Fibroblast of the aortic adventitia (primary cell): ENCODE data around the gene EGLN2. TPM values are rescaled to one million over a fixed set of nuclear protein-coding genes. Genes with fewer than 3 reads are reported as not detected.

Source experiments
- DNase-seq: peaks from one replicate; pipeline ENCODE4 v3.0.0-alpha.2; 2010; ENCODE audit warnings: low read depth
- H3K4me3 ChIP-seq: 2 replicates; pipeline ENCODE4 v1.5.1; 2011; ENCODE audit warnings: low read depth, mild to moderate bottlenecking, control low read depth, low read length, moderate library complexity
- total RNA-seq: library from RNA; depleted of rRNA; stranded (reverse); fragments of >200 nt; gene quantifications from 2 replicates; pipeline ENCODE4 v1.2.3, GENCODE V29; 2012; ENCODE audit warnings: low replicate concordance
- TF ChIP-seq, protein P1 (sequence below): IDR thresholded peaks from 2 replicates; pipeline ENCODE4 v1.5.1; 2011; ENCODE audit warnings: mild to moderate bottlenecking, low read length, control low read depth, inconsistent platforms; ENCODE audit not compliant: insufficient read depth

EGLN2 gene
- 60.6 and 64.2 TPM in 2 replicates for total RNA-seq

GRCh38 chr19:40798683-40799557 lies at the start of gene EGLN2:
Gene EGLN2 (plus strand): TSS chr19:40799191. CDS start chr19:40800573, 1,382 bp downstream.
- TF ChIP-seq, protein P1, sequence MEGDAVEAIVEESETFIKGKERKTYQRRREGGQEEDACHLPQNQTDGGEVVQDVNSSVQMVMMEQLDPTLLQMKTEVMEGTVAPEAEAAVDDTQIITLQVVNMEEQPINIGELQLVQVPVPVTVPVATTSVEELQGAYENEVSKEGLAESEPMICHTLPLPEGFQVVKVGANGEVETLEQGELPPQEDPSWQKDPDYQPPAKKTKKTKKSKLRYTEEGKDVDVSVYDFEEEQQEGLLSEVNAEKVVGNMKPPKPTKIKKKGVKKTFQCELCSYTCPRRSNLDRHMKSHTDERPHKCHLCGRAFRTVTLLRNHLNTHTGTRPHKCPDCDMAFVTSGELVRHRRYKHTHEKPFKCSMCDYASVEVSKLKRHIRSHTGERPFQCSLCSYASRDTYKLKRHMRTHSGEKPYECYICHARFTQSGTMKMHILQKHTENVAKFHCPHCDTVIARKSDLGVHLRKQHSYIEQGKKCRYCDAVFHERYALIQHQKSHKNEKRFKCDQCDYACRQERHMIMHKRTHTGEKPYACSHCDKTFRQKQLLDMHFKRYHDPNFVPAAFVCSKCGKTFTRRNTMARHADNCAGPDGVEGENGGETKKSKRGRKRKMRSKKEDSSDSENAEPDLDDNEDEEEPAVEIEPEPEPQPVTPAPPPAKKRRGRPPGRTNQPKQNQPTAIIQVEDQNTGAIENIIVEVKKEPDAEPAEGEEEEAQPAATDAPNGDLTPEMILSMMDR: no peak
- H3K4me3 ChIP-seq: peak within 1 kb of the TSS; percentile 86
- peak; percentile 99 for DNase-seq

DNA sequence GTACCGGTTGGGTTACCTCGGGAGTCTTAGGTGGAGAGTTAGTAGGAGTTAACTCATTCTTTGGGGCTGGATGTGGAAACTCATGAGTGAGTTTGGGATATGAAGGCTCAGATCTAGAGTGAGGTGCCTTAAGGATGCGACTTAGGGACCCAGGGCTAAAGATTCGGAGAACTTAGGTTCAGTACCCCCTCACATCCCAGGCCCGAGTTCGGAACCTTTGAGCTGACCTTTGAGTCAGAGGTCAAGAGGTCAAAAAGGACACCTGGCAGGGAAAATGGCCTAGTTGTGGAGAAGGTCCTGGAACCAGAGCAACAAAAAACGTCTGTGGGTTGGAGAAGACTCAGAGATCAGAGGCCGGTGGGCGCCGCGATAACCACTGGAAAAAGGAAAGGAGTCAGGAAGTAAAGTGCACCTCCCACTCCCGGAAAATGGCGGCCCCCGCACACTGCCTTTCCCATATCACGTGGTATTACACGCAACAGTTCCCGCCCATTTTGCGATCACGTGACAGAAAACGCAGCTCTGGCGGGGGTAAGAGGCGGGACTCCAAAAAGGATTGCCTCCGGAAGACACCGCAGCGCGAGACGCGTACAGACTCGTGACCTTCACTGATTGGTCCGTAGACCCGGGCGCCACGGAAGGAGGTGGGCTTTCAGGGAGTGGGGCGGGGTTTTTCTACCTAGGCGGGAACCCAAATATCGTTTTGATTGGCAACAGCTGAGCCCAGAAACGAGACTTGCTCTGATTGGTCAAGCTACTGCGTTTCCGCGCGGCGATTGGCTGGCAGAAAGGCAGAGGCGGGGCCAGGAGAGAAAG lies 48.7 kb upstream of the EGLN2 start, which contains the start of gene ACTMAP:
Gene ACTMAP (minus strand): TSS at position 420 of the 816 bp plus-strand sequence. CDS start 674 bp downstream, outside the sequence.
- H3K4me3 ChIP-seq: peak within 1 kb of the TSS; percentile 82
- TF ChIP-seq, protein P1: no peak
- peak; percentile 100 for DNase-seq

- DNase-seq: peak; percentile 98
- TF ChIP-seq, protein P1: no peak
- H3K4me3 ChIP-seq: peak within 1 kb of the TSS; percentile 82
Observed at GRCh38 chr19:40750874-40751537, 48.0 kb upstream of the EGLN2 start, which contains the start of gene SNRPA. Gene SNRPA (plus strand): TSS chr19:40751203. CDS start chr19:40751409, 206 bp downstream.

DNA sequence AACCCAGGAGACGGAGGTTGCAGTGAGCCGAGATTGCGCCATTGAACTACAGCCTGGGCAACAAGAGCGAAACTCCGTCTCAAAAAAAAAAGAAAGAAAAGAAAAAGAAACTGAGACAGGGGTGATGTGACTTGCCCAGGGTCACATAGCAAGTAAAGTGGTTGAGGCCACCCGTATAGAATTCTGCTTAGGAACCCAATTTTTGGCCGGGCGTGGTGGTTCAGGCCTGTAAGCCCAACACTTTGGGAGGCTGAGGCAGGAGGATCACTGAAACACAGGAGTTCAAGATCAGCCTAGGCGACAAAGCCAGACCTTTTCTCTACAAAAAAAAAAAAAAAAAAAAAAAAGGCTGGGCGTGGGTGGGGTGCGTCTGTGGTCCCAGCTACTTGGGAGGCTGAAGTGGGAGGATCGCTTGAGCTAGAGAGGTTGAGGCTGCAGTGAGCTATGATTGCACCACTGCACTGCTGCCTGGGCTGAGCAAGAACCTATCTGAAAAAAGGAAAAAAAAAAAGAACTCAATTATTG lies 46.7 kb upstream of the EGLN2 start:
- TF ChIP-seq, protein P1: no peak
- DNase-seq: no peak
- peak overlapping the region; percentile 81 for H3K4me3 ChIP-seq

GRCh38 chr19:40754611-40755247 lies 44.3 kb upstream of the EGLN2 start:
- no peak for DNase-seq
- TF ChIP-seq, protein P1: no peak
- H3K4me3 ChIP-seq: peak overlapping the region; percentile 6
